ENCODE data around the gene SBNO2. TPM values are rescaled to one million over a fixed set of nuclear protein-coding genes. Genes with fewer than 3 reads are reported as not detected.
A peak's percentile ranks its signal among the peaks of the same experiment; 100 is the strongest.

Gene SBNO2
- total and polyA plus RNA-seq, 4 donors: 45.6 to 155 (median 95.9) TPM

DNA sequence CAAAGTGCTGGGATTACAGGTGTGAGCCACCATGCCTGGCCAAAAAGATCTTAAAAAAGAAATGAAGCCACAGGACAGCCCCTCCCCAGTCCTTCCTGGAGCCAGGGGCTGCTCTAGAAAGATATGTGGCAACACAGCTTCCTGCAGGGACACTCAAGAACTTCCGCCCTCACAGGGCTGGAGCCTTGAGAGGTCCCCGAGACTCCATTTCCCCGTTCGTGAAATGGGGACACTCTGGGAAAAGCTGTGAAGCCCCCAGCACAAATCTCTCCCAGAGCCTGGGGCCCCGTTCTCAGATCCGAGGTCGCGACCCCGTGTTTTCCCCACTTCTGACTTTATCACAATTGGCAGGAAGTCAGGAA is 72.8 kb downstream of the SBNO2 start:
- H3K4me3 ChIP-seq: no peak overlapping the region
- peaks cover 0 to 3% (median 0%) of the 10 kb centered on the region in 4 donors for H3K9me3 ChIP-seq (ENCODE audit: control insufficient read depth in 4 of 4, insufficient read depth in 3 of 4, low read length in 3 of 4)
- ATAC-seq (ENCODE audit: insufficient read depth, low FRiP score): no peak
- H3K9ac ChIP-seq (ENCODE audit: insufficient read depth in 1 of 2, low read length in 2 of 2): peak overlapping the region in 1 of 2 donors; percentile 26
- 3 to 4% methylated on average over 9 of the region's 9 CpGs for WGBS, 2 donors
- TF ChIP-seq, protein P1, sequence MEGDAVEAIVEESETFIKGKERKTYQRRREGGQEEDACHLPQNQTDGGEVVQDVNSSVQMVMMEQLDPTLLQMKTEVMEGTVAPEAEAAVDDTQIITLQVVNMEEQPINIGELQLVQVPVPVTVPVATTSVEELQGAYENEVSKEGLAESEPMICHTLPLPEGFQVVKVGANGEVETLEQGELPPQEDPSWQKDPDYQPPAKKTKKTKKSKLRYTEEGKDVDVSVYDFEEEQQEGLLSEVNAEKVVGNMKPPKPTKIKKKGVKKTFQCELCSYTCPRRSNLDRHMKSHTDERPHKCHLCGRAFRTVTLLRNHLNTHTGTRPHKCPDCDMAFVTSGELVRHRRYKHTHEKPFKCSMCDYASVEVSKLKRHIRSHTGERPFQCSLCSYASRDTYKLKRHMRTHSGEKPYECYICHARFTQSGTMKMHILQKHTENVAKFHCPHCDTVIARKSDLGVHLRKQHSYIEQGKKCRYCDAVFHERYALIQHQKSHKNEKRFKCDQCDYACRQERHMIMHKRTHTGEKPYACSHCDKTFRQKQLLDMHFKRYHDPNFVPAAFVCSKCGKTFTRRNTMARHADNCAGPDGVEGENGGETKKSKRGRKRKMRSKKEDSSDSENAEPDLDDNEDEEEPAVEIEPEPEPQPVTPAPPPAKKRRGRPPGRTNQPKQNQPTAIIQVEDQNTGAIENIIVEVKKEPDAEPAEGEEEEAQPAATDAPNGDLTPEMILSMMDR (IDR thresholded peaks at IDR 0.05; ENCODE audit: control extremely low read depth, extremely low read depth): no peak
- DNase-seq: peak; percentile 62 to 85 (median 77)
- peak overlapping the region; percentile 92 for H3K27ac ChIP-seq (ENCODE audit: low read depth in 1 of 2, low read length in 1 of 2)
- H3K27me3 ChIP-seq (ENCODE audit: control insufficient read depth in 3 of 3, insufficient read depth in 3 of 3, low read length in 2 of 3): no peaks in the 10 kb centered on the region
- peaks cover 0 to 11% (median 2%) of the 10 kb centered on the region in 4 donors for H3K36me3 ChIP-seq (ENCODE audit: control insufficient read depth in 4 of 4, insufficient read depth in 4 of 4, low read length in 4 of 4)
- H3K4me1 ChIP-seq (ENCODE audit: control insufficient read depth in 5 of 5, insufficient read depth in 5 of 5, low read length in 5 of 5): peaks cover 6 to 33% (median 19%) of the 10 kb centered on the region in 5 donors

DNA sequence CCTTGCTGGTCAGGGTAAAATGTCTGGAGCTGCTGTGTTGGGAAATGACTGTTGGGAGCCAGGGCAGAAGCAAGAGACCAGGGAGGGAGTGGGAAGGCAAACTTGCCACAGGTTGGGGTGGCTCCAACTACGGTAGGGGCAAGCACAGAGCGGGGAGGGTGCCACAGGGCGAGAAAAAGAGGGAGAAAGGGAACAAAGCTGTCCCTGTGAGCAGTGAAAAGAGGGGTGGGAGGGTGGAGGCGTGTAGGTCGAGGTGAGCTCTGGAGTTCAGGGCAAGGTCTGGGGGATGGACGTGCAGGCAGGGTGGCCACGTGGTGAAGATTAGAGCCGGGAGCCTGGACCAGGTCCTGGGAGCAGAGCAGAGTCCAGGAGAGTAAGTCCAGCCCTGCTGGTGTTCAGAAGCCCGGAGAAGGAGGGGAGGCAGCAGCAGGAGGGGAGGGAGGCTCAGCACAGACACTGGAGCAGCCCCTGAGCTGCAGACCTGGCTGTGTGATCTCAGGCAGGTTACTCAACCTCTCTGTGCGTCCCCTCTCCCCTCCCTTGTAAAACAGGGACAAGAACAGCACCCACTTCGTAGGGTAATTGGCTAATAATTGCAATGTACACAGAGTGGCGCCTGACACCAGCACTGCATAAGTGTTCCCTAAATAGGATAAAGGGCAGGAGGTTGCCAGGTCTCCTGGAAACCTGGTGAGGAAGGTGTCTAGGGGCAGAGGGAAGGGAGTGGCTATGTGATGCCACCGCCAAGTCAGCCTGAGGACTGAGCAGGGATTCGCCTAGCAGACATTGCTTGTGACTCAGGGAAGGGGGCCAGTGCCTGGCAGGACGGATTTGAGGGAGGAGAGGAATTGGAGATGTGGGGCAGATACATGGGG is 75.7 kb downstream of the SBNO2 start:
- peaks cover 10 to 38% (median 22%) of the 10 kb centered on the region in 5 donors for H3K4me1 ChIP-seq (ENCODE audit: control insufficient read depth in 5 of 5, insufficient read depth in 5 of 5, low read length in 5 of 5)
- no peak overlapping the region for H3K4me3 ChIP-seq
- H3K27me3 ChIP-seq (ENCODE audit: control insufficient read depth in 3 of 3, insufficient read depth in 3 of 3, low read length in 2 of 3): no peaks in the 10 kb centered on the region
- peaks cover 0 to 2% (median 0%) of the 10 kb centered on the region in 4 donors for H3K9me3 ChIP-seq (ENCODE audit: control insufficient read depth in 4 of 4, insufficient read depth in 3 of 4, low read length in 3 of 4)
- peak overlapping the region in 1 of 2 donors; percentile 85 for H3K27ac ChIP-seq (ENCODE audit: low read depth in 1 of 2, low read length in 1 of 2)
- H3K9ac ChIP-seq (ENCODE audit: insufficient read depth in 1 of 2, low read length in 2 of 2): no peak overlapping the region
- no peak for DNase-seq
- TF ChIP-seq, protein P1 (IDR thresholded peaks at IDR 0.05; ENCODE audit: control extremely low read depth, extremely low read depth): no peak
- ATAC-seq (ENCODE audit: insufficient read depth, low FRiP score): no peak
- 60 to 70% methylated on average over 15 of the region's 15 CpGs for WGBS, 2 donors
- H3K36me3 ChIP-seq (ENCODE audit: control insufficient read depth in 4 of 4, insufficient read depth in 4 of 4, low read length in 4 of 4): peaks cover 0 to 3% (median 0%) of the 10 kb centered on the region in 4 donors

DNA sequence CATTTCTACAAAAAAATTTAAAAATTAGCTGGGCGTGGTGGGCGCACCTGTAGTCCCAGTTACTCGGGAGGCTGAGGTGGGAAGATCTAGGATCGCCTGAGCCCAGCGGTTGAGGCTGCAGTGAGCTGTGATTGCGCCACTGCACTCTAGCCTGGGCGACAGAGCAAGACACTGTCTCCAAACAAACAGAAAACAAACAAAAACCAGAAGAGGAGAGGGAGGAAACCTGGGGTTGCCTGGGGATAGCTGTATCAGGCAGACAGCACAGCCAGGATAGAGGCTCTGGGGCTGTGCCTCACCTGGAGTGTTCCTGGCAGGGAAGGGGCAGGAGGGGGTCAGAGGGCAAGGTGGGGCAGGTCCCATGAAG is 76.3 kb downstream of the SBNO2 start:
- ATAC-seq (ENCODE audit: insufficient read depth, low FRiP score) (no peak), DNase-seq (no peak)
- Histone ChIP-seq H3K4me1 (ENCODE audit: control insufficient read depth in 5 of 5, insufficient read depth in 5 of 5, low read length in 5 of 5) (peaks cover 6 to 33% (median 20%) of the 10 kb centered on the region in 5 donors), H3K9me3 (ENCODE audit: control insufficient read depth in 4 of 4, insufficient read depth in 3 of 4, low read length in 3 of 4) (peaks cover 0 to 2% (median 0%) of the 10 kb centered on the region in 4 donors), H3K4me3 (no peak overlapping the region), H3K27me3 (ENCODE audit: control insufficient read depth in 3 of 3, insufficient read depth in 3 of 3, low read length in 2 of 3) (no peaks in the 10 kb centered on the region), H3K9ac (ENCODE audit: insufficient read depth in 1 of 2, low read length in 2 of 2) (no peak overlapping the region), H3K36me3 (ENCODE audit: control insufficient read depth in 4 of 4, insufficient read depth in 4 of 4, low read length in 4 of 4) (peaks cover 0 to 9% (median 0%) of the 10 kb centered on the region in 4 donors), H3K27ac (ENCODE audit: low read depth in 1 of 2, low read length in 1 of 2) (peak overlapping the region in 1 of 2 donors; percentile 85)
- 64 to 65% methylated on average over 7 of the region's 7 CpGs for WGBS, 2 donors
- TF ChIP-seq, protein P1 (IDR thresholded peaks at IDR 0.05; ENCODE audit: control extremely low read depth, extremely low read depth): no peak
